ENCODE measurements around the gene COL4A6. TPM values are rescaled to one million over a fixed set of nuclear protein-coding genes. Genes with fewer than 3 reads are reported as not detected.

The COL4A6 gene
- total RNA-seq, 1 experiment from 2014 or later, result 0.28 TPM

GRCh38 chrX:108148524-108148923 lies 289.7 kb downstream of the COL4A6 start:
- H3K4me3 ChIP-seq (ENCODE audit: low read depth in 2 of 2, low read length in 2 of 2), result no peak overlapping the region
- no peaks in the 10 kb centered on the region for H3K9me3 ChIP-seq (ENCODE audit: control insufficient read depth, insufficient read depth, low read depth, low read length)
- no peaks in the 10 kb centered on the region for H3K36me3 ChIP-seq (ENCODE audit: control insufficient read depth, insufficient read depth, low read length)
- no peak for DNase-seq (ENCODE audit: low read depth, low spot score)
- ATAC-seq, result no peak
- H3K27ac ChIP-seq (ENCODE audit: low read length), result no peak overlapping the region
- no TSS peak for BruUV-seq (replicated peaks)
- in situ Hi-C loops (cut with HindIII; ENCODE audit: low pct_unique_long_range_greater_than_20kb, low sequenced_read_pairs) (no loop called here), intact Hi-C loops (cut with micrococcal nuclease; ENCODE audit: unreplicated experiment) (no loop called here)
- CTCF ChIA-PET, result no interaction called here
- POLR2A ChIA-PET, result no interaction called here
- H3K27me3 ChIP-seq (ENCODE audit: control insufficient read depth, insufficient read depth, low read length), result no peaks in the 10 kb centered on the region
- TF ChIP-seq REST (IDR thresholded peaks at IDR 0.05; ENCODE audit: insufficient read depth in 1 of 2, low read depth in 2 of 2, low read length in 1 of 2), result no peak
- TF ChIP-seq POLR2AphosphoS5 (IDR thresholded peaks at IDR 0.05; ENCODE audit: low read depth, low read length), result no peak
- TF ChIP-seq SIN3A (IDR thresholded peaks at IDR 0.05; ENCODE audit: borderline replicate concordance, insufficient read depth, low read depth, low read length), result no peak
- TF ChIP-seq TCF7L2 (IDR thresholded peaks at IDR 0.05; ENCODE audit: low read depth, low read length), result no peak
- no peak for TF ChIP-seq CTCF (IDR thresholded peaks at IDR 0.05)
- no peaks in the 10 kb centered on the region for H3K4me1 ChIP-seq (ENCODE audit: control insufficient read depth, insufficient read depth, low read length)

GRCh38 chrX:108138814-108139702 lies 299.2 kb downstream of the COL4A6 start:
- TF ChIP-seq REST (IDR thresholded peaks at IDR 0.05; ENCODE audit: insufficient read depth in 1 of 2, low read depth in 2 of 2, low read length in 1 of 2), result no peak
- TF ChIP-seq CTCF (IDR thresholded peaks at IDR 0.05), result peak; percentile 75
- DNase-seq (ENCODE audit: low read depth, low spot score) (peak; percentile 2), ATAC-seq (no peak)
- H3K27me3 ChIP-seq (ENCODE audit: control insufficient read depth, insufficient read depth, low read length), result no peaks in the 10 kb centered on the region
- no TSS peak for BruUV-seq (replicated peaks)
- H3K36me3 ChIP-seq (ENCODE audit: control insufficient read depth, insufficient read depth, low read length), result no peaks in the 10 kb centered on the region
- intact Hi-C loops (cut with micrococcal nuclease; ENCODE audit: unreplicated experiment), result no loop called here
- in situ Hi-C loops (cut with HindIII; ENCODE audit: low pct_unique_long_range_greater_than_20kb, low sequenced_read_pairs), result no loop called here
- no peak overlapping the region for H3K4me3 ChIP-seq (ENCODE audit: low read depth in 2 of 2, low read length in 2 of 2)
- POLR2A ChIA-PET, result no interaction called here
- H3K27ac ChIP-seq (ENCODE audit: low read length), result no peak overlapping the region
- CTCF ChIA-PET, result interaction anchor here (0.6 to 1.0 kb wide), 3 partner anchors 21 to 240 kb away, joined by 3 to 4 read pairs (median 3); no protein-coding TSS in a partner anchor
- H3K4me1 ChIP-seq (ENCODE audit: control insufficient read depth, insufficient read depth, low read length), result no peaks in the 10 kb centered on the region
- no peaks in the 10 kb centered on the region for H3K9me3 ChIP-seq (ENCODE audit: control insufficient read depth, insufficient read depth, low read depth, low read length)
